GM18499 (cell line): ENCODE data around the gene CBL.
"Not testable (repeated sequence)": the region's sequence is repeated elsewhere in the genome, so short reads cannot be mapped to it uniquely, and the experiment has no call there.

Source experiments
- ATAC-seq: cut with Tn5 transposase; IDR thresholded peaks from one replicate; pipeline ENCODE4 v1.9.1; 2021; ENCODE audit warnings: moderate number of reproducible peaks; ENCODE audit not compliant: insufficient read depth, unreplicated experiment

The CBL gene

DNA sequence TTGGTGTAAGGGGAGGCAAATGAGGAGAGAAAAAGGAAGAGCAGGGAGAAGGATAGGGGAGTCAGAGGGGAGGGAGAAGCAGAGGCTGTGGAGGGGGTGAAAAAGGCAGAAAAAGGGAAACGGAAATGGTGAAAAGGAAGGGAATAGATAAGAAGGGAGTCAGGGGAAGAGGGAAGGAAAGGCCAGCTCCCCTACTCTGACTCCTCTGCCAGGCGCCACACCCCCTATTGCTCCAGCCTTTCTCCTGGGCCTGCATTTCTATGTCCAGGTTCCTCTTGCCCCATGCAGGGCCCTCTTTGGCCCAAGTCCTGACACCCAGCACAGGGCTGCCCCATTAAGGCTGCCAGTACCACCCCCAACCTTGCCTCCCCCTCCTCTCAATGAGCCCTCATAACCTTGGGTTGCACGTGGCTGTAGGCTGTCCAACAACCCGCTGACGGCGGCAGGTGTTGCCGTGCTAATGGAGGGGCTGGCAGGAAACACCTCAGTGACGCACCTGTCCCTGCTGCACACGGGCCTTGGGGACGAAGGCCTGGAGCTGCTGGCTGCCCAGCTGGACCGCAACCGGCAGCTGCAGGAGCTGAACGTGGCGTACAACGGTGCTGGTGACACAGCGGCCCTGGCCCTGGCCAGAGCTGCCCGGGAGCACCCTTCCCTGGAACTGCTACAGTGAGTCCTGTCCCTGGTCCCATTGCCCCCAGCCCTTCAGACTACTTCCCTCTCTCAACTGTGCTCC is 24.3 kb upstream of the CBL start:
- no peak for ATAC-seq

DNA sequence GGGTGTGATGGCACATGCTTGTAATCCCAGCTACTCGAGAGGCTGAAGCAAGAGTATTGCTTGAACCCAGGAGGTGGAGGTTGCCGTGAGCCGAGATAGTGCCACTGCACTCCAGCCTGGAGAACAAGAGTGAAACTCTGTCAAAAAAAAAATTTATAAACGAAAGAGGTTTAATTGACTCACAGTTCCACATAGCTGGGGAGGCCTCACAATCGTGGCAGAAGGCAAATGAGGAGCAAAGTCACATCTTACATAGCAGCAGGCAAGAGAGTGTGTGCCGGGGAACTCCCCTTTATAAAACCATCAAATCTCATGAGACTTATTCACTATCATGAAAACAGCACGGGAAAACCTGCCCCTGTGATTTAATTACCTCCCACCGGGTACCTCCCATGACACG is 21.7 kb upstream of the CBL start:
- not testable (repeated sequence) for ATAC-seq

DNA sequence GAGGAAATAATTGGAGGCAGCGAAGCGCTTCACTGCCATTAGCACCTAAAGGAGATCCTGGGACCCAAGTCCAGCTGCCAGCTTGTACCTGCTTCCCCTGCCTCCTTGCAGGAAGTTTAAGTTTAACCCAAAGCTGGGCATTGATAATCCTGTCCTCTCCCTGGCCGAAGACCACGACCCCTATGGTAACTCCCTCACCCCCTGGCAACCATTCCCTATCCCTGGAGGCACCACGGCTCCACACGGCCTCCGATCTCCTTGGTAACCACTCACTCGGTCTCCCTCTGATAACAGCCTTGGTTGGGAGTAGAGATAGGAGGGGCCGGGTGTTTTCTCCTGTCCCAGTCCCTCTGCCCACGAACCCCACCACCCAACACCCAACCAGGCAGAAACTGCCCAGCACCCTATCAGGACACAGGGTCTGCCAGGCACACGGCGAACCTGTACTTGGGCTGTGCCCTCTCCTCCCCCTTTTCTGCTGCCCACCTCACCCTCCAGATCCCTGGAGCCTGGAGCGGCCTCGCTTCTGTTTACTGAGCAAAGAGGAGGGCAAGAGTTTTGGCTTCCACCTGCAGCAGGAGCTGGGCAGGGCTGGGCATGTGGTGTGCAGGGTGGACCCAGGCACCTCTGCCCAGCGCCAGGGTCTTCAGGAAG is 20.0 kb upstream of the CBL start:
- ATAC-seq = no peak

DNA sequence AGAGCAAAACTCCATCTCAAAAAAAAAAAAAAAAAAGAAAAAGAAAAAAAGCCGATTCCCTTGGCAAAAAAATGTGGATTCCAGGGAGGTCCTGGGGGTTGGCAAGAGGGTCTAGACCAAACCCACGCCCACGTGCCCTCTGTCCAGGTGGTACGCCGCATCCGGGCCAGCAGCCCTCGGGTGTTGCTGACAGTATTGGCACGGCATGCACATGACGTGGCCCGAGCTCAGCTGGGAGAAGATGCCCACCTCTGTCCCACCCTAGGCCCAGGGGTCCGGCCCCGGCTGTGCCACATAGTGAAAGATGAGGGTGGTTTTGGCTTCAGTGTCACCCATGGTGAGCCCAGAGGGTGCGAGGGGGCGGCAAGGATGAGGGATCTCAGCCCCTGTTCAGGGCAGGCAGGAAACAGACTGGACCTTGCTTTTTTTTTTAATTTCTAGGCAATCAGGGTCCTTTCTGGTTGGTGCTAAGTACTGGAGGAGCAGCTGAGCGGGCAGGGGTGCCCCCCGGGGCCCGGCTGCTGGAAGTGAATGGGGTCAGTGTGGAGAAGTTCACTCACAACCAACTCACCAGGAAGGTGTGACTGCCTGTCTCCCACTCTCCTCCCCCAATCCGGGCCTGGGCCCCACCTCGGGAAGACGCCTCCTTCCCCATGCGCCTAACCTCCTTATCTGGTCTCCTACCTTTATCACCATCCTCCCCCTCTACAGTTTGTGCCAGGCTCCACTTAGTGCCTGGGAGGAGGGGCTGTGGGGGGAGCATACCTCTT is 18.8 kb upstream of the CBL start:
- ATAC-seq = no peak

DNA sequence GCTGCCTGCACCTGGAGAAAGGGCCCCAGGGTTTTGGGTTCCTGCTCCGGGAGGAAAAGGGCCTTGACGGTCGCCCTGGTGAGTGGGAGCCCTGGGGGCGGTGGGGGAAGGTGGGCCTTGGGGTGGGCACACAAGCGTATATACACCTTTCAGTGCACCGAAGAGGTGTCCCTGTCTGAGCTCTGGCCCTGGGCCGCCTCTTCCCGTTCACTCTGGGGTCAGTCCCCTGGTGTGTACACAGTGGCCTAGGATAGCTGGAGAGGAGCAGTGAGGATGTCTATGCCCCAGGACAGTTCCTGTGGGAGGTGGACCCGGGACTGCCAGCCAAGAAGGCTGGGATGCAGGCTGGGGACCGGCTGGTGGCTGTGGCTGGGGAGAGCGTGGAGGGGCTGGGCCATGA is 18.1 kb upstream of the CBL start:
- ATAC-seq = no peak

DNA sequence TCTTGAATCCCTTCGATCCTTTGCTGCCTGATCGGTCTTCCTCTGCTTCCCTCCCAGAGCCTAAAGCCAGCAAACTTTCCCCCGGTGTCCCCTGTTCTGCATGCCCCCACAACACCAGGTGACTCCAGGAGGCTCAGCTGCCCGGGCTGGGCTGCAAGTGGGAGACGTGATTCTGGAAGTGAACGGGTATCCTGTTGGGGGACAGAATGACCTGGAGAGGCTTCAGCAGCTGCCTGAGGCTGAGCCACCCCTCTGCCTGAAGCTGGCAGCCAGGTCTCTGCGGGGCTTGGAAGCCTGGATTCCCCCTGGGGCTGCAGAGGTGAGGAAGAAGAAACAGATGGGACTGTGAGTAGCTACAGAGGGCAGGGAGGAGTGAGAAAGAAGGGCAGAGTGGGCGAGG is 17.3 kb upstream of the CBL start:
- no peak for ATAC-seq

DNA sequence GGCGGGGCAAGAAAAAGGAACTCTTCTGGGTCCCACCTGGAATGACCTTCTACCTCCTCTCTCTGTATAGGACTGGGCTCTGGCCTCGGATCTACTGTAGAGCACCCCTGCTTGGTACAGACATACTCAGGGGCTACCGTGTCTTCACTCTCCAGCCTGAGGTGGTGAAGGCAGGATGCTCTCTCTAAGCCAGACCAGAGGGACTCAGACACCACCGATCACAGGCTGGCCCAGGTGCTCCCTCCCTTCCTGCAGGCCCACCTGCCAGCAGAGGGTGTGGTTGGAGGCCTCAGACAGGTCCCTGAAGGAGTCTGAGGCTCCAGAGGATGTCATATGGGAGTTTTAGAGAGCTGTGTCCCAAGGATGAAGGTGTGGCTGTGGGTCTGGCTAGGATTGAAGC is 16.7 kb upstream of the CBL start:
- ATAC-seq = no peak

DNA sequence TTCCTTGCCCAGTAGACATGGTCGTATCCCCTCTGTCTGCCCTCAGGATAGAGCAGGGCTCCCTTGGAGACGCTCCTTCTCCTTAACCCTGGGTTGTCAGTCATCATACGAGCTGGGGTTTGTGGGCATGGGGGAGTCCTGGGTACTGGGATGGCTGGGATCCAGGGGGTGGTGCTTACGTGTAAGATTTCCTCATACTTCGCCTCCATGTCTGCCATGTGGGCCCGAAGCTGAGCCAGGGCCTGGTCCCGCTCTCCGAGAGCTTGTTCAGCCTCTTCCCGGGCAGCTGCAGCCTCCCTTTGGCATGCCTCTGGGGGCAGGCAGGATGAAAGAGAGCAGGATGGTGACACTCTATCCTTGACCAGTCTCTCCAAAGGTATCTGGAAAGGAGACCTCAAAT is 15.6 kb upstream of the CBL start:
- no peak for ATAC-seq

DNA sequence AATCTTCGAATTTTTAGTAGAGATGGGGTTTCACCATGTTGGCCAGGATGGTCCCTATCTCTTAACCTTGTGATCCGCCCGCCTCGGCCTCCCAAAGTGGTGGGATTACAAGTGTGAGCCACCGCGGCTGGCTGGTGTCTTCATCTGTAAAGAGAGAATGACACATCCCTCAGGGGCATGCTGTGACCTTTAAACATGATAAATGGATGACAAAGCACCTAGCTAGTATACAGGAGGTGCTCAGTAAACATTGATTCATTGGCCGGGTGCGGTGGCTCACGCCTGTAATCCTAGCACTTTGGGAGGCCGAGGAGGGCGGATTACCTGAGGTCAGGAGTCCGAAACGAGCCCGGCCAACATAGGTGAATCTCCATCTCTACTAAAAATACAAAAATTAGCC is 14.9 kb upstream of the CBL start:
- not testable (repeated sequence) for ATAC-seq

DNA sequence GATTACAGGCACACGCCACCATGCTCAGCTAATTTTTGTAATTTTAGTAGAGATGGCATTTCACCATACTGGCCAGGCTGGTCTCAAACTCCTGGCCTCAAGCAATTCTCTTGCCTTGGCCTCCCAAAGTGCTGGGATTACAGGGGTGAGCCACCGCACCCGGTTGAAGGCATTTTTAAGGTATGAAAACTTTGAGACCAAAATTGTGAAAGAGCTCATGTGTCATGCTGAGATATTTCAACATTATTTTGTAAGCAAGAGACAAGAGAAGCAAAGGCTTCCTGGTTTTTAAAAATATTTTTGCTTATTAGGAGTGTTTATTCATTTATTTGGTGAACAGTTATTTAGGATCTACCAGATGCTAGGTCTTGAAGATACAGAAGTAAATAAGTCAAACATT is 14.0 kb upstream of the CBL start:
- ATAC-seq = no peak

DNA sequence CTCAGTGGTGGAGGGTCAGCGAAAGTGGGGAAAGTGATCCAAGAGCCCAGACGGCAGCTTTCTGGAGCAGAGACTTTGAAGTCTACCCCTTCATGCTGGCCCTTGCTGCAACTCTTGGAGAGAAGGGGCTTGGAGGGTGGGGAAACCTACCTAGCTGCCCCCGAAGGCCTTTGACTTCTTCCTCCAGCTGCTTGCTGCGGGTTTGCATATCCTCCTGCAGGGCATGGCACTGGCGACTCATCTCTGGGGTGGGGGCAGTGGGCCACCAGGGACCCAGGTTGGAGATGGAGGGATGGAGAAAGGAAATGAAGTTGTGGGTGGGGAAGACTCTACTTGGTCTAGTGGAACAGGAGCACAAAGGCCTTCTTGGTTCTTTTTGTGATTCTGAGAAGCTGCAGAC is 13.1 kb upstream of the CBL start:
- no peak for ATAC-seq

DNA sequence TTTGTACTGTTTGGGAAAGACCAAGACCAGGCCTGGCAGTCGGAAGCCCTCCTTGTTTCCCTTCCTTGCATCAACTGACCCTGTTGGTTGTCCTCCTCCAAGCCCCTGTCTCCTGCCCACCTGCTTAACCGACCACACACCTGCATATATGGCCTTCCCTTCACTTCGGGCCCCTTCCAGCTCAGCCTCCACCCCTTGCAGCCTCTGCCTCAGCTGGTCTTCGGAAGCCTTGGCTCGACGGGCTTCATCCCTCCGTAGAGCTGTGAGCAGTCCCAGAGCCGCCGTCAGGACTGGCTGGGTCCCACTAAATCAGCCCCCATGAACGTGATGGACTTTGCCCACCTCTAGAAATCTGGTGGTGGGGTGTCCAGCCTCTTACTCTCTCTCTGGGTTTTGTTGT is 12.5 kb upstream of the CBL start:
- ATAC-seq = no peak

DNA sequence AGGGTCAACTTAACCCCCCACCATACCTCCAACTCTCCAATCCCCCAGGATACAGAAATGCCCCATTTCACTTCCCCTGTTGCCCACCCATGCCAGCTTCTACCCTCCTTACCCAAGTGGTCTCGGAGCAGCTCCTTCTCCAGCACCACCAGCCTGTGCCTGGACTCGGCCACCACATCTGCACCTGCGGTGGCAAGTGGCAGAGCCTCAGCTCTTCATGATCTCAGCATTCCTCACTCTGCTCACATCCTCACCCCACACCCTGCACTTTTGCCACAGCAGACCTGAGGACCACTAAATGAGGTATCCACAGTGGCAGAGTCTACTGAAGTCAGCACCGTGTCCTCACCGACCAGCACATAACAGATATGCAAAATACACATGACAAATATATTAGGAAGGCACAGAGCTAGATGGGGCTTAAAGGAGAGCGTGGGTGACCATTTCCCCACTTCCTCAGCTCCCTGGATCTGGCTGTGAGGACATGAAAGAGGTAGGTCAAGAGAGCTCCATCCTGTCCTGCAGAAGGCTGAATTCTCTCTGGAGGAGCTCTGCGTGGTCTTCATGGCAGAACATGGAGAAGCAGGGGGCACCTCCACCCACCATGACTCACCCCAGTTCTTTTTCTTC is 11.2 kb upstream of the CBL start:
- no peak for ATAC-seq

DNA sequence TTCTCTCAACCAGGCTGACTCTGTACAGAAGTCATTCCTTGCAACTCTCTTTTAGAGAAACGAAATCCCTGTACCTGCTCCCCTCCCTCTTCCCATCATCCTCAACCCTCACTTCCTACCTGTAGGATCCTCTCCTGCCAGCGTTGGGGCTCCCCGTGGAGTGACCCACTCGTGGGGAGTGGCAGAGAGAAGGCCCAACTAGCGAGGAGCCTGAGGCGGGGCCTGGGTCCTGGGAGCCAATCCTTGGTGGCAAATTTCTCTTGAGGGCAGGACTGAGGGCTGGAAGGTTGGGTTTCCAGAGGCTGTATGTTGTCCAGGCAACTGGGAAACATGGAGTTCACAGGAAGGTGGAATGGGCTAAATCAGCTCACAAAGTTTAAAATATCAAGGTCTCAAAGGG is 10.5 kb upstream of the CBL start:
- ATAC-seq = no peak

DNA sequence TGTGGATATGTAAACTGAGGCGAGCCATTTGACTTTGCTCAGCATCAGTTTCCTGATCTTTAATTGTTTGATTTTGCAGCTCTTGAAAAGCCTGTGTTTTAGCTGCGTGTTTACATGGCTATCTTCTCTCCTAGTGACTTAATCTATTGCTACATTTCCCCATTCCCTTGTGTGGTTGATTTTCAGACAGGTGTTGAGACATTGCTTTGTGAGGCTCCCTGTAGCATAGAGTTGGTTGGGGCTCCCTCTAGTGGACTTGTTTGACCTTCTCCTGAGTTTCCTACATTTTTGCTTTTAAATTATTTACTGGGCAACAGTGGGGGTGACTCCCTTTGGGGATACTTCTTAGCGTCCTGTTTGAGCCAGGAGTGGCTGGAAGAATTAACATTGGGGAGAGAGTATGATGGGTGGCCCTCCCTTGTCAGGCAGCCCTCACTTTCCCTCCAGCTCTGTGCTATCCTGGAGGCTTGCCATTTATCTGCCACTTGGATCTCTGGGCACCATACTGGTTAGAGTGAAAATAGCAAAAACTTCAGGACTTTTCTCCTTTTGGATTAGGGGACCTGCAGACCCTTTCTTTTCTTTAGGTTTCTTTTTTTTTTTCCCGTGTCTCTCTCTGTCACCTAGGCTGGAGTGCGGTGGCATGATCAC is 9.2 kb upstream of the CBL start:
- ATAC-seq = no peak

DNA sequence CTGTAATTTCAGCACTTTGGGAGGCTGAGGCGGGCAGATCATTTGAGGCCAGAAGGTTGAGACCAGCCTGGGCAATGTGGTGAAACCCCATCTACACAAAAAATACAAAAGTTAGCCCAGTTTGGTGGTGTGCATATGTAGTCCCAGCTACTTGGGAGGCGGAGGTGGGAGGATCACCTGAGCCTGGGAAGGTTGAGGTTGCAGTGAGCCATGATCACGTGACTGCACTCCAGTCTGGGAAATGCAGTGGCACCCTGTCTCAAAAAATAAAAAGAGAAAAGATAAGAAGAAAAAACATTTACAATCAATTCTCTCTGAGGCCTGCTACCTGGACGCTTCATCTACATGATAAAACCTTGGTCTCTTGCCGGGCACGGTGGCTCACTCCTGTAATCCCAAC is 7.2 kb upstream of the CBL start:
- no peak for ATAC-seq

DNA sequence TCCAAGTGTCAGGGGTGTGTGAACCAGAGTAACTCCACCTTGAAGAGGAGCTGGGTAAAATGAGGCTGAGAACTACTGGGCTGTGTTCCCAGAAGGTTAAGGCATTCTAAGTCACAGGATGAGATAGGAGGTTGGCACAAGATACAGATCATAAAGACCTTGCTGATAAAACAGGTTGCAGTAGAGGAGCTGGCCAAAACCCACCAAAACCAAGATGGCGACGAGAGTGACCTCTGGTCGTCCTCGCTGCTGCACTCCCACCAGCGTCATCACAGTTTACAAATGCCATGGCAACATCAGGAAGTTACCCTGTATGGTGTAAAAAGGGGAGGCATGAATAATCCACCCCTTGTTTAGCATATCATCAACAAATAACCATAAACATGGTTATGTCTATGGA is 4.9 kb upstream of the CBL start:
- not testable (repeated sequence) for ATAC-seq

DNA sequence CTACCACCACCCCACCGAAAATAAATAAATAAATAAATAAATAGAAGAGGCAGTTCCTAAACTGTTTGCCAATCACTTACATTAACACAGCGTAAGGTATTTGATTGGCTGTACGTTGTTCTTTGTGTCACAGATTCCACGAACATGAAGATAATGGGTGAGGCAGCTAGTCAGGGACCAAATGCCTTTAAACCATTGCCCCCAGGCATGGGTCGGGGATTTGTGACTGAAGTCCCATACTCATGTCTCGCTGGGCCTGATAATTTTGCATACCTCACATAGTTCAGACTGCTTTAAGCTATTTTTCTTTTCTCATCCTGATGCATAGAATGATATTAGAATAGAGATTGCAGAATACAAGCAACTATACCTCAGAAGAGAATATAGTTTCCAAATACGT is 3.6 kb upstream of the CBL start:
- no peak for ATAC-seq

DNA sequence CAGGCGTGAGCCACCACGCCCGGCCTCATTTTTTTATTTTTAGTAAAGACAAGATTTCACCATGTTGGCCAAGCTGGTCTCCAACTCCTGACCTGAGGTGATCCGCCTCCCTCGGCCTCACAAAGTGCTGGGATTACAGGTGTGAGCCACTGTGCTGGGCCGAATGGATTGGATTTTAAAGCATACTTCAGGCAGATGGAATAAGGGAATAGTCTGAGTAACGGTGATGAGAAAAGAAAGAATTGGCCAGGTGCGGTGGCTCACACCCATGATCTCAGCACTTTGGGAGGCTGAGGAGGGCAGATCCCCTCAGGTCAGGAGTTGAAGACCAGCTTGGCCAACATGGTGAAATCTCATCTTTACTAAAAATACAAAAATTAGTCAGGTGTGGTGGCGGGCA is 2.1 kb upstream of the CBL start:
- no peak for ATAC-seq

DNA sequence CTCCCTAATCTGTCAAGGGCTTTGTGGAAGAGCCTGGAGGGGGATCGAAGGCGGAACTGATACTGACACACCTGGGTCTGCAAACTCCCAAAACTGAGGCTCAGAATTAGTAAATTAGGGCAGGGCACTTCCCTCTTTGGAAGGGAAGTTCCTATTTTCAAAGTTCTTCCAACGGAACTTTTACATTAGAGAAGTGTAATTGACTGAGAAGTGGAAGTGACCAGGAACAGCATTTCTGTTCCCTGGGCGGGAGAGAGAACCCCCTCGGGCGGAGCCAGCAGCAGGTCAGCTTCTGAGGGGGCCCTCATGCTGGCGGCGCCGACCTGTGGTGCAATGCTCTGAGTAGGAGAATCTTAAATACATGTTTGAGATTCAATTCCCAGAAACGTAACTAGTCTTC is 1.1 kb upstream of the CBL start:
- no peak for ATAC-seq
